HepG2 (cell line): ENCODE data around the gene MAPK7. TPM values are rescaled to one million over a fixed set of nuclear protein-coding genes. Genes with fewer than 3 reads are reported as not detected.

Experiments
- CBFB ChIP-seq: sonication (generic); formaldehyde crosslinking; IDR thresholded peaks from 2 replicates; pipeline ENCODE4 v1.4.0; 2020; ENCODE audit warnings: missing genetic modification reagents
- CHCHD3 ChIP-seq: sonication (generic); formaldehyde crosslinking; IDR thresholded peaks from 2 replicates; pipeline ENCODE4 v1.8.0; 2022; ENCODE audit warnings: mild to moderate bottlenecking, missing genetic modification reagents, moderate library complexity
- FOSL2 ChIP-seq: sonication (generic); formaldehyde crosslinking; IDR thresholded peaks from 2 replicates; pipeline ENCODE4 v1.4.0; 2020; ENCODE audit warnings: missing genetic modification reagents
- FOXA1 ChIP-seq, 2 experiments: fragments of 450-650 bp in 1 of 2; sonication (generic) in 1 of 2; formaldehyde crosslinking in 1 of 2; IDR thresholded peaks; 2 replicates each; pipeline versions ENCODE4 v1.4.0 to v1.6.1; 2016 to 2020; ENCODE audit warnings: missing genetic modification reagents in 1 of 2
- JUN ChIP-seq: sonication (generic); formaldehyde crosslinking; IDR thresholded peaks from 2 replicates; pipeline ENCODE4 v1.4.0; 2020; ENCODE audit warnings: mild to moderate bottlenecking, missing genetic modification reagents
- KAT2B ChIP-seq: fragments of 150-350 bp; IDR thresholded peaks from 2 replicates; pipeline ENCODE4 v1.6.1; 2014; ENCODE audit warnings: low read depth, low read length, borderline replicate concordance
- KLF11 ChIP-seq: IDR thresholded peaks from 2 replicates; pipeline ENCODE4 v1.6.1; 2016; ENCODE audit warnings: missing compliant biosample characterization
- MED1 ChIP-seq: sonication (generic); formaldehyde crosslinking; IDR thresholded peaks from 2 replicates; pipeline ENCODE4 v1.4.0; 2020; ENCODE audit warnings: missing genetic modification reagents
- PAWR ChIP-seq: sonication (generic); formaldehyde crosslinking; IDR thresholded peaks from 2 replicates; pipeline ENCODE4 v1.4.0; 2020; ENCODE audit warnings: missing genetic modification reagents, mild to moderate bottlenecking, borderline replicate concordance
- RAD51 ChIP-seq: fragments of 450-650 bp; IDR thresholded peaks from 2 replicates; pipeline ENCODE4 v1.6.1; 2016; ENCODE audit warnings: borderline replicate concordance
- SRY ChIP-seq: sonication (generic); formaldehyde crosslinking; IDR thresholded peaks from 2 replicates; pipeline ENCODE4 v1.8.0; 2022; ENCODE audit warnings: mild to moderate bottlenecking, missing genetic modification reagents
- THAP8 ChIP-seq: sonication (generic); formaldehyde crosslinking; IDR thresholded peaks from 2 replicates; pipeline ENCODE4 v1.5.1; 2020; ENCODE audit warnings: missing genetic modification reagents, mild to moderate bottlenecking, borderline replicate concordance
- UBTF ChIP-seq: sonication (generic); formaldehyde crosslinking; IDR thresholded peaks from 2 replicates; pipeline ENCODE4 v1.4.0; 2020; ENCODE audit warnings: mild to moderate bottlenecking, missing genetic modification reagents
- ZNF329 ChIP-seq: sonication (generic); formaldehyde crosslinking; IDR thresholded peaks from 2 replicates; pipeline ENCODE4 v1.9.0; 2021; ENCODE audit warnings: low read depth, mild to moderate bottlenecking, missing genetic modification reagents
- ZNF350 ChIP-seq: sonication (generic); formaldehyde crosslinking; IDR thresholded peaks from 2 replicates; pipeline ENCODE4 v1.4.0; 2020; ENCODE audit warnings: mild to moderate bottlenecking, low read depth, missing genetic modification reagents, borderline replicate concordance
- ZNF431 ChIP-seq: sonication (generic); formaldehyde crosslinking; IDR thresholded peaks from 2 replicates; pipeline ENCODE4 v1.9.0; 2022; ENCODE audit warnings: missing genetic modification reagents, low read depth, mild to moderate bottlenecking, borderline replicate concordance
- ZNF451 ChIP-seq: sonication (generic); formaldehyde crosslinking; IDR thresholded peaks from 2 replicates; pipeline ENCODE4 v1.5.0; 2020; ENCODE audit warnings: mild to moderate bottlenecking, missing genetic modification reagents
- ZNF550 ChIP-seq: sonication (generic); formaldehyde crosslinking; IDR thresholded peaks from 2 replicates; pipeline ENCODE4 v1.4.0; 2020; ENCODE audit warnings: mild to moderate bottlenecking, missing genetic modification reagents, borderline replicate concordance
- ZNF556 ChIP-seq: sonication (generic); formaldehyde crosslinking; IDR thresholded peaks from 2 replicates; pipeline ENCODE4 v1.4.0; 2020; ENCODE audit warnings: mild to moderate bottlenecking, missing genetic modification reagents, borderline replicate concordance
- ZNF574 ChIP-seq: sonication (generic); formaldehyde crosslinking; IDR thresholded peaks from 2 replicates; pipeline ENCODE4 v1.4.0; 2020; ENCODE audit warnings: missing genetic modification reagents
- ZNF674 ChIP-seq: sonication (generic); formaldehyde crosslinking; IDR thresholded peaks from 2 replicates; pipeline ENCODE4 v1.5.0; 2020; ENCODE audit warnings: low read depth, mild to moderate bottlenecking, missing genetic modification reagents
- ZNF720 ChIP-seq: sonication (generic); formaldehyde crosslinking; IDR thresholded peaks from 2 replicates; pipeline ENCODE4 v1.4.0; 2020; ENCODE audit warnings: missing genetic modification reagents
- ZNF792 ChIP-seq: IDR thresholded peaks from 2 replicates; pipeline ENCODE4 v1.6.1; 2016
- ZNF891 ChIP-seq: sonication (generic); formaldehyde crosslinking; IDR thresholded peaks from 2 replicates; pipeline ENCODE4 v1.5.0; 2020; ENCODE audit warnings: mild to moderate bottlenecking, missing genetic modification reagents
- polyA plus RNA-seq, 8 experiments: library from polyadenylated mRNA; depleted of rRNA in 3 of 8; stranded (reverse) in 7 of 8; unstranded in 1 of 8; fragments of >200 nt; fragmentation: Illumina TruSeq in 4 of 8; extraction: Trizol in 4 of 8; gene quantifications; 2 replicates each; pipeline versions ENCODE4 v1.2.1 to v1.2.3, GENCODE V29; 2011 to 2016; ENCODE audit warnings: low read depth in 4 of 8, missing spikeins in 1 of 8, mixed read lengths in 1 of 8; ENCODE audit not compliant: insufficient read depth in 1 of 8
- total RNA-seq, 5 experiments: library from RNA; depleted of rRNA; stranded (reverse); fragments of >200 nt; fragmentation: Illumina TruSeq; extraction: Trizol; gene quantifications; 2 replicates each; pipeline ENCODE4 v1.2.3, GENCODE V29; 2016; ENCODE audit warnings: low read depth in 1 of 5

The MAPK7 gene
- total and polyA plus RNA-seq, 2 of the 13 experiments (the other 11 are each of a cell fraction or from before 2014, with no cell fraction given): 2.9 to 5.9 TPM

GRCh38 chr17:19362277-19363113 lies 15.8 kb upstream of the MAPK7 start, which contains the start of gene B9D1 (continued):
- 0 out of 2 replicates have a peak, but pooled peaks have one; percentile 27 for TF ChIP-seq THAP8 (CRISPR knock-in tag)
- TF ChIP-seq ZNF350 (CRISPR knock-in tag): peak; percentile 89
- 0 out of 2 replicates have a peak, but pooled peaks have one; percentile 54 for TF ChIP-seq ZNF550
- TF ChIP-seq SRY (CRISPR knock-in tag): peak; percentile 31; the same call in 1 of the 2 replicates
- TF ChIP-seq ZNF792: peak; percentile 52; the same call in 1 of the 2 replicates
- TF ChIP-seq ZNF329: 0 out of 2 replicates have a peak, but pooled peaks have one; percentile 15
- TF ChIP-seq ZNF674 (CRISPR knock-in tag): 0 out of 2 replicates have a peak, but pooled peaks have one; percentile 35
- 0 out of 2 replicates have a peak, but pooled peaks have one; percentile 25 for TF ChIP-seq JUN (CRISPR knock-in tag)
- peak; percentile 79 for TF ChIP-seq CBFB (CRISPR knock-in tag)
- no peak for TF ChIP-seq FOXA1 (IDR thresholded peaks at IDR 0.05)
- TF ChIP-seq FOXA1 (CRISPR knock-in tag; IDR thresholded peaks at IDR 0.05): 0 out of 2 replicates have a peak, but pooled peaks have one; percentile 15
- no peak for TF ChIP-seq KAT2B
- TF ChIP-seq ZNF431 (CRISPR knock-in tag): 0 out of 2 replicates have a peak, but pooled peaks have one; percentile 24
- no peak; the same call in 1 of the 2 replicates for TF ChIP-seq PAWR (CRISPR knock-in tag)
- TF ChIP-seq ZNF451 (CRISPR knock-in tag): peak; percentile 76; the same call in 1 of the 2 replicates
- TF ChIP-seq KLF11 (CRISPR knock-in tag): peak; percentile 57; the same call in 1 of the 2 replicates
- 0 out of 2 replicates have a peak, but pooled peaks have one; percentile 42 for TF ChIP-seq CHCHD3 (CRISPR knock-in tag)
- peak; percentile 80 for TF ChIP-seq ZNF574 (CRISPR knock-in tag)
- TF ChIP-seq UBTF (CRISPR knock-in tag): peak; percentile 80
- no peak for TF ChIP-seq RAD51
- TF ChIP-seq FOSL2 (CRISPR knock-in tag): peak; percentile 32; the same call in 1 of the 2 replicates
- TF ChIP-seq ZNF556 (CRISPR knock-in tag): peak; percentile 58
- TF ChIP-seq MED1 (CRISPR knock-in tag): peak; percentile 31
- TF ChIP-seq ZNF891 (CRISPR knock-in tag): no peak
- 0 out of 2 replicates have a peak, but pooled peaks have one; percentile 17 for TF ChIP-seq ZNF720 (CRISPR knock-in tag)
